Activated CD8-positive, alpha-beta memory T cell treated with anti-CD3 and anti-CD28 coated beads for 4 hours (primary cell): Measurements from ENCODE around the gene AMBRA1.

Experiments
- DNase-seq, 2 donors: peaks; one replicate each; pipeline ENCODE4 v3.0.0-alpha.2; 2020; ENCODE audit warnings: low read depth in 2 of 2

Gene AMBRA1

DNA sequence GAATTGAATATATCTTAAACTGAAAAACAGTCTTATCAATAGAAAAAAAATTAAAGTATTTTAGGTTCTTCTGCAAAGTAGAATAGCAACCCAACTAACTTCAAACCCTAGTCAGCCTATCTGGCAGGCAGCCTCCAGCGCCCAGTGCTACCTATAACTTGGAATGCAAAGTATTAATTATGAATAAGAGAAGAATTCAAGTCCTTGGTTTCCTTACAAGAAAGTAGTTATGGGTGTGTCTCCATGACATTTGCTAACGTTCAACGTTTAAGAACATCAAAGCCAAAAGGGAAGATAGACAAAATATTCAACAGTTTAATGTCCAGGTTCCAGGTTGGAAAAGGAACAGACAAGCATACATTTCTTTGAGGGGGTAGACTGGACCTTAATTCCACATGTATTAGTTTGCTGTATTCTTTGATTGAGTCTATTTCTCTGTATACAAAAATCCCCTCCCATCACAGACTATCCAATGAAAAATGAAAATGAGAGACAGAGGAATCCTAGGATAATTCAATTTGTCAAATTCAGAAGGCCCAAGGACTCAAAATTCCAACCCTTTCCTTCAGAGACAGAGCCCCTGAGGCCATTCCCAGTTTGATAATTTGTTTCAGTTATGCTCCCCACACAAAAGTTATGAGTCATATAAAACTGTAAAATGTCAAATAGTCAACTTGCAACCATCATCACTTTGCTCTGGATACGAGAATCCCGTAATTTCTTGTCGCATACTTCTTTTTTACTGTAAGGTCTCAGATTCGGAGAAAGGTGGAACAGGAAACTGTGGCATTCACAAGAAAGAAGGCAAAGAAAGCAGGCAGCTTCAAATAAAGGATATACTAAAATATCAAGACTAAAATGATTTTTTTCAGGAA lies 118.5 kb downstream of the AMBRA1 start:
- DNase-seq: no peak

DNA sequence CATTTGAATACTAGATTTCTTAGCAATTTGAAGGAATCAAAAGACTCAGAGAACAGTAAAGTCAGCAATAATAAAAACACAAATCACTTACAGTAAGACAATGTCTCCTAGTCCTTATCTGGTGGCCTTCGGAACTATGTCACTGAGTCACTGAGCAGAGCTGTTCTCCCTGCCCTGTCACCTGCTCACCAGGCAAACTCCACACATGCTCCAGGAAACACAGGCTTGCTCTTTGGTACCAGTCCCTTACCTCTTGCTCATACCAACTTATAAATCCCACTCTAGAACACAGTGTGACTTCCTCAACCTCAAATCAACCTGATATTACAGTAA lies 121.2 kb downstream of the AMBRA1 start:
- DNase-seq: no peak

DNA sequence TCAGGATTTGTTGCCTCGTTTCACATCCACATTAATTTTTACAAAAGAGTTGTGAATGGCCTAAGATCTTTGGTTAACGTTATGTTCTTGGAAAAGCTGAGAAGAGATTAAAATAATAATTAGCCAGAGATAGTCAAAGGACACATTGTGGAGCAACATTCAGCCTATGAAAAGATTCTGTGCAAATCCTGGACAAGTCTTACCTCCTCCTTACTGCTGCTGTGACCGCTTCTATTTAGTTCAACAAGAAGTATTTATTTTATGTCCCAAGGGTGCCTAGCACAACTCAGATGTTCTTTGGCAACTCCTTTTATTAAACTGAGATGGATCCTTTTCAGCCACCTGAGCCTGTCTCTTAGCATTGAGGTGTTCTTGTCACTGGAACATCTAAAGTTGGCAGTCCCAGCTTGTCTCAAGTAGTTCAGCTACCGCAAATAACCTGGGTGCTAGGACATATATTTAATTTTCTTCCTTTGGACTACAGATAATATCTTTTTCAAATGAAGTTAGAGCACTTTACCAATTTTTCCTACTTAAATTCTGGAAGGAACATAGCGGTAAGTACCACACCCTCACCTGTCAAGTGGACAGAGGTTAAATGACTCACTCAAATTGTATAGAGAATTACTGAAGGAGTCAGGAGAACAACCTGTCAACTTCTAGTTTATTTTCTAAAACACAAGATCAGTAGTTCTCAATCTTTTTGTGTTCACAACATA lies 121.7 kb downstream of the AMBRA1 start:
- DNase-seq: no peak

DNA sequence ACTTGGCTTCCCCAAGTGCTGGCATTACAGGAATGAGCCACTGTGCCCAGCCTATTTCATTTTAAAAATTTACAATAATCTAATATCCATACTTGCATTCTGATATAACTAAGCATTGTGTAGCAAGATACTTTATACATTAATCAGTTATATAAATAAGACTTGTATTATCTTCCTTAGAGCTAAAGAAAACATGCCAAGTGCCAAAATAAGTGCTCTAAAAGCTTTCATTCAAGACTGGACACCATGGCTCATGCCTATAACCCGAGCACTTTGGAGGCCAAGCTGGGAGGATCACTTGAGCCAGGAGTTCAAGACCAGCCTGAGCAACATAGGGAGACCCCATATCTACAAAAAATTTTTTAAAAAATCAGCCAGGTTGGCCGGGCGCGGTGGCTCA lies 123.9 kb downstream of the AMBRA1 start:
- no peak for DNase-seq

DNA sequence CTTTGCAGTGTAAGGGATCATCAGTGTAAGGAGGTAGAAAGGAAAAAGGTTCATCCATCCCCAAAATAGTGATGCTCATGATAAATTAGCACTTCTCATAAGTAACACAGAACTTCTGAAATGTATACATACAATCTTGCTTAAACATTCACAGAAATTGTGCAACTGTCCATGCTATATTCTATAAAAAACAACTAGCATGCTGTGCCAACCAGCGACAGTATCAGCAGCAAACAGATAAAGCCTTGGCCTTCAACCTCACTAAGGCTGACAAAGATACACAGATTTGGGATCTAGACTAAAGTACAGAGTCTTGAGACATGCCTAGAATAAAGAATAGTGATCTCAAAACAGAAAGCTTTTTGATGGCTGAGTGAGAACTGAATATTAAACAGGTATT lies 128.1 kb downstream of the AMBRA1 start:
- no peak for DNase-seq

DNA sequence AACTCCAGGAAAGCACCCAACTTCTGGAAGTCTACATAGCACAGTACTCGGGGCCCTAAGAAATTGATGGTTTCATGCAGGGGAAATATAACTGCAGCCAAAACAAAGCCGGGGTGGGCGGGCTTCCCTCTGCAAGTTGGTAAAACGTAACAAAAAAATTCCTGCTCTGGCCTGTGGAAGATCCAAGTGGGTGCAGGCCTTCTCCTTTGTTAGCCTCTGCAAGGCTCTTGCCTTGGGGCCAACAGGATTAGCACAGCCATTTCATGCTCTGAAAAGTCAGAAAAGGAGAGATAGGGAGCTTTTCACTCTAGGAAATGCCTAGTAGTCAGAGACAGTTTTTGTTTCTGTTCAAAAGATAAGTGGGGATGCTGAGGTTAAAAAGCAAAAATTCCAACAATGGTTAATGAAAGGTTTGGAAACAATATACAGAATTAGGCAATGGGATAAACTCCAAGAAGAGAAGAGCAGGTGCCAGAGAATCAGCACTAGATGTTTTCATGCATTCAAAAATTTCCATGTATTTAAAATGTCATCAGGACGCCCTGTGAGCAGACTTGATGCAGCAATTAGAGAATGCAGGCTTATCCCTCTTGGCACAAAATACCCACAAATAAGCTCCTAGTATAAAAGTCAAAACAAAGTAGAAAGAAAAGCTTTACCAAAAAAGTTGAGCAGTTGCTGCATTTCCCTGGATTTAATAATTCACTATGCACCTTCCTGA lies 130.0 kb downstream of the AMBRA1 start:
- DNase-seq: no peak

DNA sequence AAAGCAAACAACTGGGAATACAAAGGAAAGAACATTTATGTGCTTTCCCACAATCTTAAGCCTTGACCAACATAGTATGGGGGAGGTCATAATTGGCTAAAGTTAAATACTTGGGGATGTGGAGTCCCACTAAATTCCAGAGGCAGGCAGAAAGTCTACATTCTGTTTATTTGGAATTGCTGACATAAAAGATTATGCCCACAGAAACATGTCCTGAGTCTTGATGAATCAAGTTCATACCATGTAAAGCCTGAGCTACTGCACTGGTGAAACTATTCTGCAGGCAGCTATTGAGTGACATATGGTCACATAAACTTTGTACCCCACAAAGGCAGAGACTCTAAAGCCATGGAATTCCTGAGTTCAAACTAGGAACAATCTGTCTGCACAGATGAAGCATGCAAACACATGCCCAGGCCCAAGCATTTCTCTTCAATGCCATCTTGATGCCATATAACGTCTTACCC lies 132.3 kb downstream of the AMBRA1 start:
- DNase-seq: no peak

DNA sequence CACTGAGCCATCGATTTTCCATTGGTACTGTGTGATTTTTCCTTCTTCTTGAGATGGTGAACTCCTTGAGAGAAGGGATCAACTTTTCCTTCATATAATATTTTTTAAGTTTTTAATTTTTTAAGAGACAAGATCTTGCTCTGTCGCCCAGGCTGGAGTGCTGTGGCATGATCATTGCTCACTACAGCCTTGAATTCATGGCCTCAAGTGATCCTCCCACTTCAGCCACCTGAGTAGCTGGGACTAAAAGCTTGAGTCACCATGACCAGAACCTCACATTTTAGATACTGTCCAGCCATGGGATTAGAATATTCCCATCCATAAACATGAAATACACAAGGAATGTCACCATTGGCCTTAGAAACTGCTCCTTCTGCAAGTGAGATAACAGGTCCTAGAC lies 135.3 kb downstream of the AMBRA1 start:
- DNase-seq: no peak

DNA sequence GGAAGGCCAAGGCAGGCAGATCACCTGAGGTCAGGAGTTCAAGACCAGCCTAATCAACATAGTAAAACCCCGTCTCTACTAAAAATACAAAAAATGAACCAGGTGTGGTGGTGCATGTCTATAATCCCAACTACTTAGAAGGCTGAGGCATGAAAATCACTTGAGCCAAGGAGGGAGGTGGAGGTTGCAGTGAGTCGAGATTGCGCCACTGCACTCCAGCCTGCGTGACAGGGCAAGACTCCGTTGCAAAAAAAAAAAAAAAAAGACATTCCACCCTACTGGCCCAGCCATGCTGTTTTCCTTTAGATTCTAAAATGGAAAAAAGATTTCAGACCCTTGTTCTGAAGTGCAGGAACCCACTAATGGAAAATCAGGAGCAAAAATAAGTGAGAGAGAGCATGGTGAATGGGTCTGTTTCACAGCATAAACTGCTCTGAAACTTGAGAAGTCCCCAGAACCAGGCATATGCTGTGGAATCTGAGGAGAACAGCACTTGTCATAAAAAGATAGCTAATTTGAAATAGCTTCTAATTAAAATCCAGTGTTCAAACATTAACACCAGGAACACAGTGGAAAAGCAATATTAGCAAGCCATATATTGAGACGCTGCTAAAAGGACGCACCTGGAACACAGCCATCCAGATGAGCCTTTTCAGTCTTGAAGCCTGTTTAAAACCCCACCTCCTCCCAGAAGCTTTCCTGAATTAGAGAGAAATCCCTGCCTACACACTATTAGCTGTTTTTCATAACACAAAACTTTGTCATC lies 136.0 kb downstream of the AMBRA1 start:
- no peak for DNase-seq

DNA sequence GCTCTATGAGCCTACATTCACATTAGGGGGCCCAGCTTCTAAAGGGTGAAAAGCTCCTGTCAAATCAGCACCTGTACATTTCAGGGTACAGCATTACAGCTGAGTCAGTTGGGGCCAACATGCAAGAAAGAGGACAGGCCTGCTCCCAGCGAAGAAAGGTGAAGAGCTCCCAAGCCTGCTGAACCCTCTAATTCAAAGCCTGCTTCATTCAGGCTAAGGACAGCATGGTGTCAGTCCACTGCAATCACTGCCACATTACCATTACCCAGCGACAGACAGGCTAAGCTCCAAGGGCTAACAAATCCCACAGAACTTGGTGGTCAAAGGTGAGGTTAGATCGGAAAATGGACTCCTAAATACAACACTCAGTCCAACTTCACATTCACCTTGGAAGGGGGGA lies 136.8 kb downstream of the AMBRA1 start:
- no peak for DNase-seq

DNA sequence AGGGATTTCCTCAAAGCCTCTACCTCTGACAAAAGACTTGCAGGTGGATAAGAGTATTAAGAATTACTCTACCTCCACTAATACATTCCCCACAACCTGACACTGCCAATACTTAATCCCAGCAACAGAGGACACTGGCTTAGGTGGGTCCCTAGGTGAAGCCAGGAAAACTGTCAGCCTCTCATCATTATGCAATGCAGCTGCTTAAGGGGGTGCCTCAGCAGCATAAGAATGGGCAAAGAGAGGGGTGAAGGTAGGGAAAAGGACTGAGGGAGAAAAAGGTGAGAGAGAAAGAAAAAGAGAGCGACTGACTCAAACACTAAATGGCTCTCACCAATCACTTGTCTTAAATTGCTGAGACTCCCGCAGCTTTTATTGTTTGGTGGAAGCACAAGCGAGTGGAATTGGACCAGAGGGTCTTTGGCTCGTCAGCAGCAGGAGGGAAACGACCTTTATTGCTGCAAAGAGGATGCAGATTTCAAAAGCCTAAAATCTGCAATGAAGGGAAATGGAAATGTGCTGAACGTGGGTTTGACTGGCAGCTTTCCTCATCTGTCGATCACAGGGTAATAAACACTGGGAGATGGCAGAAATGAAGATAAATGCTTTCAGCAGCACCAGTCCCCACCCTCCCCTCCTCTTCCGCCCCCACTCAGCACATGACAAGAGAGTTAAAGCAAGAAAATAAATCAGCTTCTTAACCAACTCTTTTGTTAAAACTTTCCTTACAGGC lies 137.4 kb downstream of the AMBRA1 start:
- DNase-seq: no peak

DNA sequence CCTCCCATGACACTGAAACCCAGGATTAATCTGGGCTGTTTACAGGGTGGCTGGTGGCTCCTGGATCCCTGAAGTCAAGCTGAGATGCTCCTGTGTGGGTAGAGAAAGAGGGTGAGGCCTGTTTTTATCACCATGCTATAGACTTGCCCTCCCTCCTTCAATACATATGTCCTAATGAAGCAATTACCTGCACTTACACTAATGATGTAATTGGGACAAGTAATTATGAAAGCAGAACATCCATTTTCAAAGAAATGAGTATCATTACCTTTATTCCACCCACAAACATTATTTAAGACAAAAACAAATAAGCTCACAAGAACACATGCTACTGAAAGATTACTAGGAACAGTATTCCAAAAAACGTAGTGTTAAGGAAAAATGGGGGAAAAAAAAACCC lies 138.0 kb downstream of the AMBRA1 start:
- no peak for DNase-seq

DNA sequence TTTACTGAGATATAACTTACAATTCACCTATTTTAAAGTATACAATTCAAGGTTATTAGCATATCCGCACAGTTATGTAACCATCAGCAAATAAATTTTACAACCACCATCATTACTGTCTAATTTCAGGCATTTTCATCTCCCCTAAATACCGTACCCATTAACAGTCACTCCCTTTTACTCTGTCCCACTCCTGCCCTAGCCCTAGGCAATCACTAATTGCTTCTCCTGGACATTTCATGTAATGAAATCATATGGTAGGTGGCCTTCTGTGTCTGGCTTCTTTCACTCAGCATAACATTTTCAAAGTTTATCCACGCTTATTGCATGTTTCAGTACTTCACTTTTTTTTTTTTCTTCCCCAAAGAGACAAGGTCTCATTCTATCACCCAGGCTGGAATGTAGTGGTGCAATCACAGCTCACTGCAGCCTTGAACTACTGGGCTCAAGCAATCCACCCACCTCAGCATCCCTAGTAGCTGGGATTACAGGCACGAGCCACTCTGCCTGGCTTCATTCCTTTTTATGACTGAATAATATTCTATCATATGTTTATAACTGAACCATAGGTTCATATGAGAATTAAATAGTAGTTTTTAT lies 140.8 kb downstream of the AMBRA1 start:
- DNase-seq: no peak

DNA sequence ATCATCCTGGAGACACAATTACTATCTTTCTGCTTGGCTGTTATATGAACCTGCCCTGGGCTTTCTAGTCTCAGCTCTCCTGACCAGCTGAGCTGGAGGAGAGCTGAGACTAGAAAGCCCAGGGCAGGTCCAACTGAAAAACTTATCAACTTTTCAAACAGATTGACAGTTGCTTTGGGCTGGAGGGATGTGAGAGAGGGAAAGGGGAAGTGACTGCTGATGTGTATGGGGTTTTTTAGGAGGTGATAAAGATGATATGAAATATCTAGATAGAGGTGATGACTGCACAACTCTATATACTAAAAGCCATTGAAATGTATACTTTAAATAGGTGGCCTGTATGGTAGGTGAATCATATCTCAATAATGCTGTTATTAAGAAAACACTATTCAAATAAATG lies 142.1 kb downstream of the AMBRA1 start:
- DNase-seq: no peak

DNA sequence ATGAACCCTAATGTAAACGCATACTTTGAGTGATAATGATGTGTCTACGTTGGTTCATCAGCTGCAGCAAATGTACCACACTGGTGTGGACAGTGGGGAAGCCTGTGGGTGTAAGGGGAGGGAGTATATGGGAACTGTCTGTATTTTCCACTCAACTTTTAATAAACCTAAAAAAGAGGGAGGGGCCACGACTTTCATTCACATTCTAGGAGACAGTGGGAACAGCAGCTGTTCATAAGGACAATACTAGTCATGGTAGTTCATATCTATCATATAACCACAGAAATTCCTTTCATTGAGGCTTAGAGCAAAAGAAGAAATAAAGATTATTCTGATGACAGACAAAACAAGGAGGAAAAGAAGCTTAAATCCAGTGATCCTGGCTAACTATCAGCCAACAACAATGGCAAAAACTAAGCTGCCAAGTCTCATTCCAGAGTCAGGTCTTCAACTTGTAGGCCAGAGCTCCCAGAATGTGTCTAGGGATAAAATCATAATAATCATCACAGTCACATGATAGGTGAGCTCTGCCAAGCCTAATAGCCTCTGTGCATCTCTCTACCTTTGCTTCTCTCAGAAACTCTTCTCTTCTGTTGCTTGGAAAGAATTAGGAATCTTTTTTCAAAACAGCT lies 142.9 kb downstream of the AMBRA1 start:
- DNase-seq: no peak

DNA sequence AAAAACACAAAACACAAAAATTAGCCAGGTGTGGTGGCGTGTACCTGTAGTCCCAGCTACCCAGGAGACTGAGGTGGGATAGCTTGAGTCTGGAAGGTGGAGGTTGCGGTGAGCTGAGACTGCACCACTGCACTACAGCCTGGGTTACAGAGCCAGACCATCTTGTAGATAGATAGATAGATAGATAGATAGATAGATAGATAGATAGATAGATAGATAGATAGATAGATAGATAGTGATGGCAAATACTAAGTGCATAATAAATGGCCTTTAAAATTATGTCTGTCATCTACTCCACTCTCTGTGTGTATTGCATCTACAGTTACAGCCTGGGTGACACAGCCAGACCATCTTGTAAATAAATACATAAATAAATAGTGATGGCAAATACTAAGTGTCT lies 146.3 kb downstream of the AMBRA1 start:
- no peak for DNase-seq

DNA sequence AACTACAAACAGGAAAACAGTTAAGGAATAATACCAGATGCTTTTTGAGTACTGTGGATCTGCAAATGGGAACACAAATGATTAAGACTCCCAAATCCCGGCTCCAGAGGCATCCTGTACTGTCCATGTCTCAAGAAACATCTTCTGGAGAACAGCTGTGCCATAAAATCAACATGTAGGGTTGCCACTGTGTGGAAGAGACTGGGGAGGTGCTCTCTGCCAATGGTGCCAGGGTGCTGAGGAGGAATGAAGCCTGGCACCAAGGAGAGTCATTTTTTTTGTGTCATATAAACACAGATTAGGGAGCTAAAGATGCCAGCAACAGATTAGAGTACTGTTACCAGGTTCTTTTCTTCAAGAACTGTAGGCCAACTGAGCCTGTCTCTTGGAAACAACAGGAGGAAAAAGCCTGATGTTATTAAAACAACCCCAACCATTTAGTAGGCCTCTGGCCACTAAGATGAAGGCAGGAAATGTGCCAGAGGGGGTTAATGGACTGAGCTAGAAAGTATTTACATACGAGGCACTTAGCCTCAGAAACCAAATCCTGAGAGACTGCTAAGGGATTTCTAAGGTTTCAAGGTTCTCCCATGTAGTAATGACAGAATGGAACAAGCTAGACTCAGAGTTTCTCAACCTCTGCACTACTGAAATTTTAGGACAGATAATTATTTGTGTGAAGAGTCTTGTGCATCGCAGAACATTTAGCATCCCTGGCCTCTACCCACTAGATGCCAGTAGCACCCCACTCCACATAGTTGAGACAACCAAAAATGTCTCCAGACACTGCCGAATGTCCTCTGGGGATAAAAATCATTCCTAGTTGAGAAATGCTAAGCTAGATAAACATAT lies 147.7 kb downstream of the AMBRA1 start:
- no peak for DNase-seq

DNA sequence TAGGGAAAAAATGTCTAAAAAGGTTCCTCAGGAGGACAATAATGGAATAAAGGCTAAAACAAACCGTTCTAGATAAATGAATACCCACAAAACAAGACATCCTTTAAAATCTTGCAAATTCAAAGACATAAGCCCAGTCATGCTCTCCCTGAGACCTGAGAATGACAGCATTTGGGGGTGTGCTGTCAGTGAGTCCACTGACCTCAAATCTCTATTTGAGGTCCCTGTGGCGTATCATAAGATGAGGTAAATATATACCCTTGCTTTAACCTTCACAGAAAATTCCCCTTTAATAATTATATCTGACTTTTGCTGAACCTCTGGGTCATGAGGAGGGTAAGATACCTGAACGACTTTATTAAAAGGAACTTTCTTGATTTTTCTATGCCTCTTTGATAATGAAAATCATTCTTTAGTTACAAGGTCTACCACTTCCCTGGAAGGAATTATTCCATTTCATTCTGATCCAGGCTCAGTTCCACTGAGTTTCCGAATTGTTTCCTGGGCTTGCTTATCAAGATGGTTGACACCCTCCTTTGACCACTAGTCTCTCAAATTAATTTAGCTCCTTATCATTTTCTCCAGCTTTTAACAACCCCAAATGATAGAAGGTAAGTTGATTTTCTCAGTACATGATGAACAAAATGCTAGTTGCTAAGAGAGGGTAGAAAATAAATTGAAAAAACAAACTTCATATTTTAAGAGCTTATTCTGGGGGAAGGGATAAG lies 148.5 kb downstream of the AMBRA1 start:
- DNase-seq: no peak

DNA sequence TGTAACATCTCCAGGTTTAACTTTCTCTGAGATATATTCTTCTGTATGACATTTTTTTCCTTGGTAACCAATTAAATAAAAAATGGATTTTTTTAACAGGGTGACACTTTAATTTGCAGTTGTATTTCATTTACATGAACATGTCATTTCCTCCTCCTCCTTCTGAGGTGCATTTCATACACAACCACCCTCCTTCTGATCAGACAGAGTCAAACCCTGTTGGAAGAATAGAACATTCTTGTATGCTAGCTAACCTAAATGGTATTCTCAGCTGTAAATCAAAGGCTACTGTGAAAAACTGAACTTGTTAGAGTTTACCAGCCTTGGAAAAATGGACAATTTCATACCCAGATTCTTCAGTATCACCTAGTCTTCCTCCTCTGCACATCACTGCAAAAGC lies 149.5 kb downstream of the AMBRA1 start:
- no peak for DNase-seq
